Measurements from ENCODE around the gene KRTAP10-7. TPM values are rescaled to one million over a fixed set of nuclear protein-coding genes. Genes with fewer than 3 reads are reported as not detected.

Gene KRTAP10-7
- total and polyA plus RNA-seq, 2 of the 13 experiments (the other 11 are each of a cell fraction or from before 2014, with no cell fraction given): not detected

DNA sequence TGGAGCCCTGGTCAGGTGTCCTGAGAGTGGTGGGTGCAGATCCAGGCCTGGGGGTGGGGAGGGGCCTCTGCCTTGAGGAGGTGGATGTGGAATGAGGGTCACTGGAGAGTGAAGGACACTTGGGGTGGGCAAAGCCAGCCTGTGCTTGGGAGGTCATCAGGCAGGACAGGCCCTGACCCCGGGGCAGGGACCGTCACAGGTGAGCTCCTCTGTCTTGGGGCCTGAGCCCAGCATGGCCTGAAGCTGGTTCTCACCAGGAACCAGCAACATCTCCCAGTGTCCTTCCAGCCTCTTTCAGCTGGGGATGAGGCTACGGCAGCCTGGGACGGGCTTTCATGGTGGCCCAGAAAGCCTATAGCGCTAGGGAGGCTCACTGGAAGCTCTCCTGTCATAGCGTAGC, 48.3 kb upstream of the KRTAP10-7 start (continued):
- TF ChIP-seq ZNF780A (CRISPR knock-in tag; IDR thresholded peaks at IDR 0.05): no peak

DNA sequence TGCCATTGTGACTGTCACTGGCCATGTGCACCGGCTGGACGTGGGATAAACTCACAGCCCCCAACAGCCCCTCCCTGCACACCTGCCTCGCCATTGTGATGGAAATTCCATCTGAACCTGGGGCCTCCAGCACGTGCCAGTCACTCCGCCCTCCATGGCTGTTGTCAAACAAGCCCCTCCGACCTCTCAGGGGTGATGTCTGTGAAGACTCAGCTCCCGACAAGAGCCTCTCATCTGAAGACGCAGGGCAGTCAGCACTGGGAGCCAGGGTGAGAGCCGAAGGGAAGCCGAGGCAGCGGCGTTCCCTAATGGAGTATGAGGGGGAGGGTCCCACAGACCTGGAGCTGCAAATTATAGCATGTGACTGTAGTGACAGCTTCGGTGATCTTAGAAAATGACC, 47.7 kb upstream of the KRTAP10-7 start:
- no peak overlapping the region for H3K4me2 ChIP-seq (ENCODE audit: low read depth, low read length)
- no peak overlapping the region for H3K27ac ChIP-seq (ENCODE audit: extremely low read length, insufficient read depth, low read length)
- in situ Hi-C loops (cut with HindIII; ENCODE audit: extremely low pct_ligation_motif_present, low pct_unique_long_range_greater_than_20kb): no loop called here
- no TSS peak for BruUV-seq (replicated peaks)
- H3K36me3 ChIP-seq (replicated peaks in 1 of 2; ENCODE audit: control insufficient read depth in 1 of 2, insufficient read depth in 2 of 2, low read length in 2 of 2): no peaks in the 10 kb centered on the region
- no peaks in the 10 kb centered on the region; the same call in 1 of the 2 replicates for H3K4me1 ChIP-seq (ENCODE audit: insufficient read depth, low read length)
- ATAC-seq (no peak), FAIRE-seq (no peak), DNase-seq (ENCODE audit: low spot score) (no peak)
- no peak overlapping the region for H2AFZ ChIP-seq (ENCODE audit: low read length)
- no peak overlapping the region for H3K9ac ChIP-seq (ENCODE audit: insufficient read depth, low read depth, low read length)
- 68% methylated on average over 11 of the region's 13 CpGs for WGBS (ENCODE audit: low lambda C conversion rate)
- no peaks in the 10 kb centered on the region for H3K9me3 ChIP-seq (ENCODE audit: low read length)
- H3K4me3 ChIP-seq (replicated peaks in 1 of 3; ENCODE audit: insufficient read depth in 1 of 3, low read depth in 2 of 3, low read length in 3 of 3): no peak overlapping the region
- no peak for TF ChIP-seq ZNF713 (CRISPR knock-in tag; IDR thresholded peaks at IDR 0.05)
- POLR2A ChIA-PET: no interaction called here
- CTCF ChIA-PET (ENCODE audit: low intra/inter-chr PET ratio, low total read pairs): no interaction called here
- peaks cover 0 to 9% of the 10 kb centered on the region in 2 experiments; a peak in 2 of 5 replicates for H3K27me3 ChIP-seq (ENCODE audit: control insufficient read depth in 1 of 2, insufficient read depth in 2 of 2, low read length in 2 of 2)
- intact Hi-C loops (cut with micrococcal nuclease; ENCODE audit: unreplicated experiment): no loop called here
- H4K20me1 ChIP-seq (ENCODE audit: insufficient read depth, low read length): no peaks in the 10 kb centered on the region
- H3K79me2 ChIP-seq (ENCODE audit: insufficient read depth, low read length): no peaks in the 10 kb centered on the region

DNA sequence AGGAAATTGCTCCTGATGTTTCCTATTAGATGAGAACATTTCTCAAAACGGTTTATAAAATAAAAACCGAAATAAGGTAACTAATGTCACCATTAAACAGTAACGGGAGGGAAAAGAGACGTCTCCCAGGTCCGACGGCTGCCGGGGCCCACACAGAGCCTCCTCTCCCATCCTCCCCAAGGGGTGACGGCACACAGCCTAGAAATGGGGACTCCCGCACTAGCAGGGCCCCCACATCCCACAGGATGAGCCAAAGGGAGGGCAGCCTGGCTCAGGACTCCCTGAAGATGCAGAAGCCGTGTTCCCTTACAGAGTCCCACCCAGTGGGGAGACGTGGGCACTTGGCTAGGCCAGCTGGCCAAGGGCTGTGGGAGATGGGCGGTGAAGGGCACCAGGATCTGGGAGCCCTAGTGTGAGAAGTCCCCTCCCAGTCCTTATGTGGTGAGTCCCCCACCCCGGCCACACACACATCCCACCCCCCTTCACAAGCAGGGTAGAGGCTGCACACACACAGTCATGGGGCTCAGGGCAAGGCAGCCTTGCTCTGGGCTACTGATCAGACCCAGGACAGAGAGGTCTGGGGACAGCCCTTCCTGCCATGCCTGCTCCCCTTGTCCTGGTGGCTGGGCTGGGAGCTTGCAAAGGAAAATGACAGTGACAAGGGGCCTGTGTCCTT, 45.1 kb upstream of the KRTAP10-7 start:
- Histone ChIP-seq H3K27me3 (ENCODE audit: control insufficient read depth in 1 of 2, insufficient read depth in 2 of 2, low read length in 2 of 2) (peaks cover 0 to 11% of the 10 kb centered on the region in 2 experiments; a peak in 2 of 5 replicates), H3K9ac (ENCODE audit: insufficient read depth, low read depth, low read length) (no peak overlapping the region), H2AFZ (ENCODE audit: low read length) (no peak overlapping the region), H4K20me1 (ENCODE audit: insufficient read depth, low read length) (no peaks in the 10 kb centered on the region), H3K79me2 (ENCODE audit: insufficient read depth, low read length) (no peaks in the 10 kb centered on the region), H3K36me3 (replicated peaks in 1 of 2; ENCODE audit: control insufficient read depth in 1 of 2, insufficient read depth in 2 of 2, low read length in 2 of 2) (no peaks in the 10 kb centered on the region), H3K9me3 (ENCODE audit: low read length) (no peaks in the 10 kb centered on the region), H3K4me2 (ENCODE audit: low read depth, low read length) (no peak overlapping the region), H3K27ac (ENCODE audit: extremely low read length, insufficient read depth, low read length) (no peak overlapping the region), H3K4me1 (ENCODE audit: insufficient read depth, low read length) (no peaks in the 10 kb centered on the region), H3K4me3 (replicated peaks in 1 of 3; ENCODE audit: insufficient read depth in 1 of 3, low read depth in 2 of 3, low read length in 3 of 3) (no peak overlapping the region)
- ChIA-PET CTCF (ENCODE audit: low intra/inter-chr PET ratio, low total read pairs) (no interaction called here), POLR2A (no interaction called here)
- peak; percentile 48 for ATAC-seq
- 57% methylated on average over 10 of the region's 13 CpGs for WGBS (ENCODE audit: low lambda C conversion rate)
- in situ Hi-C loops (cut with HindIII; ENCODE audit: extremely low pct_ligation_motif_present, low pct_unique_long_range_greater_than_20kb): no loop called here
- no TSS peak for BruUV-seq (replicated peaks)
- no peak for FAIRE-seq
- intact Hi-C loops (cut with micrococcal nuclease; ENCODE audit: unreplicated experiment): no loop called here
- DNase-seq (ENCODE audit: low spot score): no peak
- TF ChIP-seq ZNF468 (CRISPR knock-in tag; IDR thresholded peaks at IDR 0.05) (no peak), FOXP1 (IDR thresholded peaks at IDR 0.05) (no peak), FOXP1 (CRISPR knock-in tag; IDR thresholded peaks at IDR 0.05) (no peak), MTA1 (CRISPR knock-in tag; IDR thresholded peaks at IDR 0.05; ENCODE audit: borderline replicate concordance) (no peak), ZNF567 (CRISPR knock-in tag; IDR thresholded peaks at IDR 0.05; ENCODE audit: borderline replicate concordance) (no peak)
- TF ChIP-seq, protein P1, sequence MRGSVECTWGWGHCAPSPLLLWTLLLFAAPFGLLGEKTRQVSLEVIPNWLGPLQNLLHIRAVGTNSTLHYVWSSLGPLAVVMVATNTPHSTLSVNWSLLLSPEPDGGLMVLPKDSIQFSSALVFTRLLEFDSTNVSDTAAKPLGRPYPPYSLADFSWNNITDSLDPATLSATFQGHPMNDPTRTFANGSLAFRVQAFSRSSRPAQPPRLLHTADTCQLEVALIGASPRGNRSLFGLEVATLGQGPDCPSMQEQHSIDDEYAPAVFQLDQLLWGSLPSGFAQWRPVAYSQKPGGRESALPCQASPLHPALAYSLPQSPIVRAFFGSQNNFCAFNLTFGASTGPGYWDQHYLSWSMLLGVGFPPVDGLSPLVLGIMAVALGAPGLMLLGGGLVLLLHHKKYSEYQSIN (CRISPR knock-in tag; IDR thresholded peaks at IDR 0.05; ENCODE audit: borderline replicate concordance): no peak
- TF ChIP-seq, protein P2, sequence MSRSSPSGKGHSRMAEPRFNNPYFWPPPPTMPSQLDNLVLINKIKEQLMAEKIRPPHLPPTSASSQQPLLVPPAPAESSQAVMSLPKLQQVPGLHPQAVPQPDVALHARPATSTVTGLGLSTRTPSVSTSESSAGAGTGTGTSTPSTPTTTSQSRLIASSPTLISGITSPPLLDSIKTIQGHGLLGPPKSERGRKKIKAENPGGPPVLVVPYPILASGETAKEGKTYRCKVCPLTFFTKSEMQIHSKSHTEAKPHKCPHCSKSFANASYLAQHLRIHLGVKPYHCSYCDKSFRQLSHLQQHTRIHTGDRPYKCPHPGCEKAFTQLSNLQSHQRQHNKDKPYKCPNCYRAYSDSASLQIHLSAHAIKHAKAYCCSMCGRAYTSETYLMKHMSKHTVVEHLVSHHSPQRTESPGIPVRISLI (CRISPR knock-in tag; IDR thresholded peaks at IDR 0.05; ENCODE audit: borderline replicate concordance): no peak
- TF ChIP-seq, protein P3, sequence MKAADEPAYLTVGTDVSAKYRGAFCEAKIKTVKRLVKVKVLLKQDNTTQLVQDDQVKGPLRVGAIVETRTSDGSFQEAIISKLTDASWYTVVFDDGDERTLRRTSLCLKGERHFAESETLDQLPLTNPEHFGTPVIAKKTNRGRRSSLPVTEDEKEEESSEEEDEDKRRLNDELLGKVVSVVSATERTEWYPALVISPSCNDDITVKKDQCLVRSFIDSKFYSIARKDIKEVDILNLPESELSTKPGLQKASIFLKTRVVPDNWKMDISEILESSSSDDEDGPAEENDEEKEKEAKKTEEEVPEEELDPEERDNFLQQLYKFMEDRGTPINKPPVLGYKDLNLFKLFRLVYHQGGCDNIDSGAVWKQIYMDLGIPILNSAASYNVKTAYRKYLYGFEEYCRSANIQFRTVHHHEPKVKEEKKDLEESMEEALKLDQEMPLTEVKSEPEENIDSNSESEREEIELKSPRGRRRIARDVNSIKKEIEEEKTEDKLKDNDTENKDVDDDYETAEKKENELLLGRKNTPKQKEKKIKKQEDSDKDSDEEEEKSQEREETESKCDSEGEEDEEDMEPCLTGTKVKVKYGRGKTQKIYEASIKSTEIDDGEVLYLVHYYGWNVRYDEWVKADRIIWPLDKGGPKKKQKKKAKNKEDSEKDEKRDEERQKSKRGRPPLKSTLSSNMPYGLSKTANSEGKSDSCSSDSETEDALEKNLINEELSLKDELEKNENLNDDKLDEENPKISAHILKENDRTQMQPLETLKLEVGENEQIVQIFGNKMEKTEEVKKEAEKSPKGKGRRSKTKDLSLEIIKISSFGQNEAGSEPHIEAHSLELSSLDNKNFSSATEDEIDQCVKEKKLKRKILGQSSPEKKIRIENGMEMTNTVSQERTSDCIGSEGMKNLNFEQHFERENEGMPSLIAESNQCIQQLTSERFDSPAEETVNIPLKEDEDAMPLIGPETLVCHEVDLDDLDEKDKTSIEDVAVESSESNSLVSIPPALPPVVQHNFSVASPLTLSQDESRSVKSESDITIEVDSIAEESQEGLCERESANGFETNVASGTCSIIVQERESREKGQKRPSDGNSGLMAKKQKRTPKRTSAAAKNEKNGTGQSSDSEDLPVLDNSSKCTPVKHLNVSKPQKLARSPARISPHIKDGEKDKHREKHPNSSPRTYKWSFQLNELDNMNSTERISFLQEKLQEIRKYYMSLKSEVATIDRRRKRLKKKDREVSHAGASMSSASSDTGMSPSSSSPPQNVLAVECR (CRISPR knock-in tag; IDR thresholded peaks at IDR 0.05; ENCODE audit: borderline replicate concordance): no peak

All from HepG2 (cell line).